Peyer's patch (tissue), 4 donors: ENCODE measurements around the gene PSAPL1.

Experiments
- POLR2A ChIP-seq, 2 donors: fragments of 450-650 bp; IDR thresholded peaks; one replicate each; pipeline ENCODE4 v1.5.1; 2017; ENCODE audit warnings: antibody characterized with exemption in 2 of 2, mild to moderate bottlenecking in 2 of 2, moderate library complexity in 2 of 2
- TF ChIP-seq, protein P1 (sequence below), 6 experiments: fragments of 450-650 bp in 4 of 6; fragments of 200-600 bp in 2 of 6; sonication (generic) in 1 of 6; IDR thresholded peaks; one replicate each; pipeline ENCODE4 v1.5.1; 2017 to 2019; ENCODE audit warnings: antibody characterized with exemption in 6 of 6, mild to moderate bottlenecking in 3 of 6, moderate library complexity in 1 of 6

DNA sequence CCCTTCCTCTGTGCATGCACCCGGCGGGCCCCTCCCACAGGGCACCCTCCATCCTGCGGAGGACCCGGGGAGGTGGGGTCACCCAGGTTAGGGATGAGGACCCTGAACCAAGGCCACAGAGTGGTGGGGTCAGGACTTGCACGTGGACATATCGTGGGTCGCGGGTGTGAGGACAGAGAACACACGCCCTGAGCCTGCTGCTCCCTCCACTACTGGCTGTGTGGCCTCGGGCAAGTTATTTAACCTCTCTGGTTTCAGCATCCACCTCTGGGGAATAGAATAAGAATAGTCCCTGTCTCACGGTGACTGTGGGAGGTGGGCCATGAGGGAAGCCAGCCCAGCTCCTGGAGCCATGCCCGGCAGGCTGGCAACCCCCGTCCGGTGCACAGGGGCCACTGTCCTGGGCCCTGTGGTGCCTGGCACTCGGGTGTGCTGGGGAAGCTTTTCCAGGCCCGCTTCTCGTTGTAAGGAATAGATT lies 5.1 kb downstream of the PSAPL1 start:
- TF ChIP-seq, protein P1, sequence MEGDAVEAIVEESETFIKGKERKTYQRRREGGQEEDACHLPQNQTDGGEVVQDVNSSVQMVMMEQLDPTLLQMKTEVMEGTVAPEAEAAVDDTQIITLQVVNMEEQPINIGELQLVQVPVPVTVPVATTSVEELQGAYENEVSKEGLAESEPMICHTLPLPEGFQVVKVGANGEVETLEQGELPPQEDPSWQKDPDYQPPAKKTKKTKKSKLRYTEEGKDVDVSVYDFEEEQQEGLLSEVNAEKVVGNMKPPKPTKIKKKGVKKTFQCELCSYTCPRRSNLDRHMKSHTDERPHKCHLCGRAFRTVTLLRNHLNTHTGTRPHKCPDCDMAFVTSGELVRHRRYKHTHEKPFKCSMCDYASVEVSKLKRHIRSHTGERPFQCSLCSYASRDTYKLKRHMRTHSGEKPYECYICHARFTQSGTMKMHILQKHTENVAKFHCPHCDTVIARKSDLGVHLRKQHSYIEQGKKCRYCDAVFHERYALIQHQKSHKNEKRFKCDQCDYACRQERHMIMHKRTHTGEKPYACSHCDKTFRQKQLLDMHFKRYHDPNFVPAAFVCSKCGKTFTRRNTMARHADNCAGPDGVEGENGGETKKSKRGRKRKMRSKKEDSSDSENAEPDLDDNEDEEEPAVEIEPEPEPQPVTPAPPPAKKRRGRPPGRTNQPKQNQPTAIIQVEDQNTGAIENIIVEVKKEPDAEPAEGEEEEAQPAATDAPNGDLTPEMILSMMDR (IDR thresholded peaks at IDR 0.05): no peak
- no peak for TF ChIP-seq POLR2A (IDR thresholded peaks at IDR 0.05)
